ENCODE data around the gene ARID3A.

ARID3A gene

GRCh38 chr19:1009041-1009980 is 83.5 kb downstream of the ARID3A start:
- Histone ChIP-seq H3K4me1 (no peaks in the 10 kb centered on the region), H3K4me3 (no peak overlapping the region), H3K27ac (no peak overlapping the region), H3K36me3 (peaks cover 41 to 67% (median 59%) of the 10 kb centered on the region in 3 donors), H3K9me3 (no peaks in the 10 kb centered on the region), H3K27me3 (peaks cover 0 to 5% of the 10 kb centered on the region in 2 donors)
- DNase-seq = no peak
- intact Hi-C loops (cut with DNase I; ENCODE audit: low total_unique reads) = no loop called here
- TF ChIP-seq CTCF (IDR thresholded peaks at IDR 0.05) = no peak

- H3K27me3 ChIP-seq = no peaks in the 10 kb centered on the region
- H3K4me1 ChIP-seq = peaks cover 0 to 2% (median 0%) of the 10 kb centered on the region in 4 donors
- intact Hi-C loops (cut with DNase I; ENCODE audit: low total_unique reads) = loop anchor here (10.0 kb wide), 1 partner anchor 165 kb away; the partner anchor contains the start of gene SBNO2
- no peak for DNase-seq
- no peak overlapping the region for H3K4me3 ChIP-seq
- H3K9me3 ChIP-seq = no peaks in the 10 kb centered on the region
- H3K36me3 ChIP-seq = peaks cover 41 to 75% (median 67%) of the 10 kb centered on the region in 3 donors
- H3K27ac ChIP-seq = no peak overlapping the region
- TF ChIP-seq CTCF (IDR thresholded peaks at IDR 0.05) = no peak
Measured at GRCh38 chr19:1009981-1010538, 84.2 kb downstream of the ARID3A start.

- intact Hi-C loops (cut with DNase I; ENCODE audit: low total_unique reads) = loop anchor here (10.0 kb wide), 1 partner anchor 164 kb away; the partner anchor contains the start of gene SBNO2
- Histone ChIP-seq H3K27ac (no peak overlapping the region), H3K9me3 (no peaks in the 10 kb centered on the region), H3K36me3 (peaks cover 41 to 76% (median 69%) of the 10 kb centered on the region in 3 donors), H3K4me1 (peaks cover 0 to 9% (median 6%) of the 10 kb centered on the region in 4 donors), H3K4me3 (no peak overlapping the region), H3K27me3 (no peaks in the 10 kb centered on the region)
- no peak for TF ChIP-seq CTCF (IDR thresholded peaks at IDR 0.05)
- DNase-seq = no peak
Measured at GRCh38 chr19:1010586-1011510, 85.0 kb downstream of the ARID3A start.

- intact Hi-C loops (cut with DNase I; ENCODE audit: low total_unique reads) = loop anchor here (10.0 kb wide), 1 partner anchor 163 kb away; the partner anchor contains the start of gene SBNO2
- H3K27ac ChIP-seq = no peak overlapping the region
- no peaks in the 10 kb centered on the region for H3K9me3 ChIP-seq
- H3K27me3 ChIP-seq = no peaks in the 10 kb centered on the region
- H3K36me3 ChIP-seq = peaks cover 41 to 76% (median 69%) of the 10 kb centered on the region in 3 donors
- no peak overlapping the region for H3K4me3 ChIP-seq
- DNase-seq = no peak
- H3K4me1 ChIP-seq = peaks cover under 1 to 19% (median 15%) of the 10 kb centered on the region in 4 donors
- no peak for TF ChIP-seq CTCF (IDR thresholded peaks at IDR 0.05)
Measured at GRCh38 chr19:1011831-1012333, 86.0 kb downstream of the ARID3A start.

- Histone ChIP-seq H3K36me3 (peaks cover 41 to 76% (median 69%) of the 10 kb centered on the region in 3 donors), H3K9me3 (no peaks in the 10 kb centered on the region), H3K4me3 (no peak overlapping the region), H3K4me1 (peaks cover 4 to 23% (median 20%) of the 10 kb centered on the region in 4 donors), H3K27ac (no peak overlapping the region), H3K27me3 (no peaks in the 10 kb centered on the region)
- no peak for DNase-seq
- intact Hi-C loops (cut with DNase I; ENCODE audit: low total_unique reads) = loop anchor here (10.0 kb wide), 1 partner anchor 162 kb away; the partner anchor contains the start of gene SBNO2
- no peak for TF ChIP-seq CTCF (IDR thresholded peaks at IDR 0.05)
Measured at GRCh38 chr19:1012334-1012733, 86.5 kb downstream of the ARID3A start.
